Fibroblast of lung (primary cell): Measurements from ENCODE around the gene HELLS.

Experiments used
- CTCF ChIP-seq, 2 donors: IDR thresholded peaks in 1 of 2; conservative IDR thresholded peaks in 1 of 2; 1 replicate in 1 of 2; 2 replicates in 1 of 2; pipeline ENCODE4 v1.5.1; 2011 to 2012; ENCODE audit warnings: low read length in 2 of 2, control low read depth in 1 of 2, inconsistent platforms in 1 of 2, low read depth in 1 of 2, mild to moderate bottlenecking in 1 of 2
- EZH2 ChIP-seq: IDR thresholded peaks from 2 replicates; pipeline ENCODE4 v1.5.1; 2012; ENCODE audit warnings: low read length, control low read depth, mild to moderate bottlenecking; ENCODE audit errors: missing control alignments

DNA sequence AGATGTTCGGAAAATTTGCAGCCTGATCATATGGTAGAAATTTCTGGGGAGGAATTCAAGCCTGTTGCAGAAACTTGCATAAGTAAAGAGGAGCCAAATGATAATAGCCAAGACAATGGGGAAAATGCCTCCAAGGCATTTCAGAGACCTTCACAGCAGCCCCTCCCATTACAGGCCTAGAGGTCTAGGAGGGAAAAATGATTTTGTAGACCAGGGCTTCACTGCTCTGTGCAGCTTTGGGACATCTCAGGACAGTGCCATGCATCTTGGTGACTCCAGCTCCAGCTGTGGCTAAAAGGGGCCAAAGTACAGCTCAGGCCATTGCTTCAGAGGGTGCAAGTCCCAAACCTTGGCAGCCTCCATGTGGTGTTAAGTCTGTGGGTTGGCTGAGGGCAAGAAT is 87.4 kb downstream of the HELLS start:
- TF ChIP-seq CTCF (conservative IDR thresholded peaks at IDR 0.05 in 1 of 2, IDR thresholded peaks at IDR 0.05 in 1 of 2; ENCODE audit: low read depth in 1 of 2, low read length in 2 of 2) (no peak), EZH2 (no peak)
